Ecto neural progenitor cell (in vitro differentiated cells): Measurements from ENCODE around the gene CNTNAP2.
"Not testable (repeated sequence)": the region's sequence is repeated elsewhere in the genome, so short reads cannot be mapped to it uniquely, and the experiment has no call there.

Source experiments
- DNase-seq: peaks from one replicate; pipeline ENCODE4 v3.0.0-alpha.2; 2018; ENCODE audit warnings: low spot score

Gene CNTNAP2

DNA sequence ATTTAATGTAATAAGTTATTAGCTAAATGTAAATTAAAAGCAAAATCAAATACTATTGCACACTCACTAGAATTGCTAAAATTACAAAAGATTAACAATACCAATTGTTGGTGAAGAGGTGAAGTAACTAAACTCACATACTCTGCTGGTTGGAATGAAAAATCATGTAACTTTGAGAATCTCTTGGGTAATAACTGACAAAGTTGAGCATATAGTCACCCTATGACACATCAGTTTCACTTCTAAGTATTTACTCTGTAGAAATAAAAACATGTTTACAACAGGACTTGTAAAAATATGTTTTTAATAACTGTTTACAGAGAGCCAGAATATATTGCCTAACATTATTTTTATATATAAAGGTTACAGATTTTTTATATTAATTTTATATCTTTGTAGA, 33.6 kb downstream of the CNTNAP2 start:
- no peak for DNase-seq

- DNase-seq: no peak
Observed at GRCh38 chr7:146172112-146172511, 55.5 kb downstream of the CNTNAP2 start.

DNA sequence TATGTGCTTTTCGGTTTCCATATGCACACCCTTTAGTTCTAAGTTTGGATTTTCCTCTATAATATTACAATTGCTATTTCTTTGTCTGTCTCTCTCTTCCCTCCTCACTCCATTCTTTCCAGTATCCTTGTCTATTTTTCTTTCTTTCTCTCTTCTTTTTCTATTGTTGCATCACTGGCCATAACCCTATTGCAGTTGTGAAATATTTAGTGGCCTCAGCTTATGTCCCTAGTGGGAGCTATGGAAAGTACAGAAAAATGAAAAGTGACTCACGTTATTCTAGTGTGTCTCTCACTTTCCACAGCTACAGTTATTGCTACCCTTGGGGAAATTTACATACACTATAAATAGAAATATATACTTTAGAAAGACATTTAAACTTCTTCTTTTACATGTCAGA, 59.1 kb downstream of the CNTNAP2 start:
- DNase-seq: no peak

DNA sequence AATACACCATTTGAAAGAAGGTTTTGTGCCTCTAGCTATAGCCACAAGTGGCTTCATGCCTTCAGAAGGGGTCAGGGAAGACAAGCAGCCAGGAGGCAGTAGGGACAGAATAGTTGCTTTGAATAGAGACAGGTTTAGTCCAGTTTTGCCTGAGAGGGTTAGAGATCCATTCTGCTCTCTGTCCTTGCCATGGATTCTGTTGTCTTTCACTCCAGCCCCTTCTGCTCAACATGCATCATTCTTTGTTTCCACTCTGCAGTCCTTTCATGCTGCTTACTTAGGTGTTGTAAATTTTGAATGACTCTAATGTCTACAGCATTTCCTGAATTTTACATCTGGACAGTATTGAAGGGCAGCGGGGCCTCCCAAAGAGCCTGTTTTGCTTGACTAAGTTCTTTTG, 60.3 kb downstream of the CNTNAP2 start:
- no peak for DNase-seq

- DNase-seq: no peak
Observed at GRCh38 chr7:146177301-146177700, 60.7 kb downstream of the CNTNAP2 start.

- no peak for DNase-seq
Observed at GRCh38 chr7:146185844-146186243, 69.2 kb downstream of the CNTNAP2 start.

- not testable (repeated sequence) for DNase-seq
Observed at GRCh38 chr7:146191428-146191827, 74.8 kb downstream of the CNTNAP2 start.

- DNase-seq: no peak
Observed at GRCh38 chr7:146201945-146202344, 85.3 kb downstream of the CNTNAP2 start.

DNA sequence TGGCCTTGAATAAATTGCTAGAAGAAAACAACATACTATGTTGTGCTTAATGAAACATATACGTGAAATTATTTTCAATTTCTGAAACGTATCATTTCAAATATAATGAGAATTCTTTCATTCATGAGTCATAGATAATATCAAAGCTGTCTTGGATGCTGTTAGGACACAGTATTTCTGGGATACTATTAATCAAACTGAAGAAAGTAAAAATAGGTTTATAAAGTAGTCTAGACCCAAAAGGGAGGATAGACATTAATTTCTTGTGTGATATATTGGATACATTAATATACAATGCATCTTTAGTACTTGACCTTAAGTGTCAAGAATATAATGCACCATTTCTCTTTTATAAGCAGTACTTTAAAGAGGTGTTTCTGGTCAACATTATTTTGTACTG, 89.7 kb downstream of the CNTNAP2 start:
- no peak for DNase-seq

DNA sequence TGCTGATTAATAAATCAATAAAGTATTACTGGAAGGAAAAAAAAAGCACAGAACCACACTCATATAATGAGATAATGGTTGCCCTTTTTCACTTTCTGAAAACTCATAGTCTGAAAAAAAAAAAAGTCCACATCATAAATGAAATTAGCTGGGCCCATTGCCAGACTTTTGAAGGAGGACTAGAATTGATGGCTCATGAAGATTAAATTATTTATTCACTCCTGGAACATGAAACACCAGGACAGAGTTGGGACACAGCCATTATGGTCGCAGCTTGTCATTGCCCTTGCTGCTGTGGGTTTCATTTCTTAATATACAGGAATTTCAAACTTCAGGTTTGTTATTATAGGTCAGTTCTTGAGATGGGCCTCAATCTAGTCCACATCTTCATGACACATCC, 91.9 kb downstream of the CNTNAP2 start:
- no peak for DNase-seq

- DNase-seq: no peak
Observed at GRCh38 chr7:146214842-146215241, 98.2 kb downstream of the CNTNAP2 start.

- no peak for DNase-seq
Observed at GRCh38 chr7:146216396-146217041, 99.9 kb downstream of the CNTNAP2 start.

GRCh38 chr7:146223851-146224250, 107.2 kb downstream of the CNTNAP2 start:
- DNase-seq: no peak

GRCh38 chr7:146232604-146233003, 116.0 kb downstream of the CNTNAP2 start:
- DNase-seq: no peak

- no peak for DNase-seq
Observed at GRCh38 chr7:146235195-146235594, 118.6 kb downstream of the CNTNAP2 start.

DNA sequence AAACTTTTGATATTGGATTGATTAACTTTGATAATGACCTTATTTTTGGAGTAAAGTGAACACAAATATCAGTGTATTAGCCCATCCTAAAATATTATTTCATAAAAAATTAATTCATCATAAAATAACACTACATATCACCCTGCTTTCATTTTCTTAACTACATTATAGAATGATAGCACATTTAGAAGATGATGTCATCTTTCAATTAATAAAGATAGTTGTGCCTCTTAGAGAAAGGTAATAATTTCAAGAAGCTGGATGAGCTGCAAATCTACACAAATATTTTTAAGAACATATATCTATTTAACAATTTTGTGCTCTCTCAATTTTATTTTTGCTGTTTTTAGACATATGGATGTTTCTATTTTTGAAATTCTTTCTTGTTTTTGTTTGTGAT, 126.1 kb downstream of the CNTNAP2 start:
- DNase-seq: no peak

DNA sequence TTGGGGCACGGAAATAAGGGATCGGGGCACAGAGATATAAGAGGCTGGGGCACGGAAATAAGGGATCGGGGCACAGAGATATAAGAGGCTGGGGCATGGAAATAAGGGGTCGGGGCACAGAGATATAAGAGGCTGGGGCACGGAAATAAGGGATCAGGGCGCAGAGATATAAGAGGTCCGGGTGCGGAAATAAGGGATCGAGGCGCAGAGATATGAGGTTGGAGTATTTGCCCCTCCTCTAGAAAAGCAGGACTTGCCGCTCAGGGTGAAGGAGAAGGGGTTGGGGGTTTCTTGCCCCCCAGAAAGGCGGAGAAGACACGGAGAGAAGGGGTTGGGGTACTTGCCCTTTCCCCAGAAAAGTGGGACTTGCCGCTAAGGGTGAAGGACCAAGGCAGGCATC, 131.4 kb downstream of the CNTNAP2 start:
- not testable (repeated sequence) for DNase-seq

DNA sequence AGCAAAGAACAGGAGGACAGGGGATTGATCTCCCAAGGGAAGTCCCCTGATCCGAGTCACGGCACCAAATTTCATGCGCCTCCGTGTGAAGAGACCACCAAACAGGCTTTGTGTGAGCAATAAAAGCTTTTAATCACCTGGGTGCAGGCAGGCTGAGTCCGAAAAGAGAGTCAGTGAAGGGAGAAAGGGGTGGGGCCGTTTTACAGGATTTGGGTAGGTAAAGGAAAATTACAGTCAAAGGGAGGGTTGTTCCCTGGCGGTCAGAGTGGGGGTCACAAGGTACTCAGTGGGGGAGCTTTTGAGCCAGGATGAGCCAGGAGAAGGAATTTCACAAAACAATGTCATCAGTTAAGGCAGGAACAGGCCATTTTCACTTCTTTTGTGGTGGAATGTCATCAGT, 132.1 kb downstream of the CNTNAP2 start:
- DNase-seq: not testable (repeated sequence)

DNA sequence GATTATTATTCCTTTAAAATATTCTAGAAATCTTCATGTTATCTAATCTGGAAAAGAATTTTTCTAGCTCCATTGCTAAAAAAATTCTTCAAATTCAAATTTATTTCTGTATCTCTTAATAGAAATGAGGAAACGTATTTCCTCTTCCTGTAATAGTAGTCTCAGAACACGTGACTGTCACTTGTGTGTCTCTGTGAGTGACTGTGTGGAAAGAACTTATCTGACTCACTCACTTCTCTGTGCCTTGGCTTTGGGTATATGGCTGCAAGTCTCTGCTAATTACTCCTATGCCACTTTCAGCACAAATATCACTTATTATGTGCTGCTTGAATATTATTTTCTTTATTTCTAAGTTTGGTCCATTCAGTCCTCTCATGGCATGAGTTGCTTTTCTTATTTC, 132.7 kb downstream of the CNTNAP2 start:
- no peak for DNase-seq

- DNase-seq: no peak
Observed at GRCh38 chr7:146255609-146256008, 139.0 kb downstream of the CNTNAP2 start.

DNA sequence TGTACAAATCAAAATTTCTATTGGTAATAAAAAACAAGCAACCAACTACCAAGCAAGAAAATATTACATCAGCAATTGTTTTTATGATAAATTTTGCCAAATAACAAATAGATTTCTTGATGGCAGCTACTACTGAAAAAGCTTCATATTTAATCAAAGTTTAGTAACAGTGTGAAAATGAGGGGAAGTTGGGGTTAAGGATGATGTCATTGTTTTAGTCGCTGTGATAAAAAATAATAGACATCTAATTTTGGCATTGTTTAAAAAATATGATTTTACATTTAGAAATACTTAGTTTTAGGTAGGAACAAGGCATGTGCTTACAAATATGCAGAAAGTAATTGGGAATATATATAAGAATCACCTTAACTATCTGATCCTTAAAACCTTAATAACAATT, 145.9 kb downstream of the CNTNAP2 start:
- DNase-seq: no peak

DNA sequence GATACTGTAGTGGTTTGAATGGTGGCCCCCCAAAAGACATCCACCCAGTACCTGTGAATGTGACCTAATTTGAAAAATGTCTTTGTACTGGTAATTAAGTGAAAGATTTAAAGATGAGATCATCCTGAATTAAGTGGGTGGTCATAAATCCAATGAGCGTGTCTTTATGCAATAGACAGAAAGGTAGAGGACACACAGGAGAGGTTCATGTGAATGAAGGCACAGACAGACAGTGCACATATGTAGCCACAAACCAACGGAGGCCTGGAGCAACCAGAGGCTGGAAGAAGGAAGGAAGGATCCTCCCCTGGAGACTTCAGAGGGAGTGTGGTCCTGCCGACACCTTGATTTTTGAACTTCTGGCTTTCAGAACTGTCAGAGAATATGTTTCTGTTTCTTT, 160.3 kb downstream of the CNTNAP2 start:
- DNase-seq: no peak

DNA sequence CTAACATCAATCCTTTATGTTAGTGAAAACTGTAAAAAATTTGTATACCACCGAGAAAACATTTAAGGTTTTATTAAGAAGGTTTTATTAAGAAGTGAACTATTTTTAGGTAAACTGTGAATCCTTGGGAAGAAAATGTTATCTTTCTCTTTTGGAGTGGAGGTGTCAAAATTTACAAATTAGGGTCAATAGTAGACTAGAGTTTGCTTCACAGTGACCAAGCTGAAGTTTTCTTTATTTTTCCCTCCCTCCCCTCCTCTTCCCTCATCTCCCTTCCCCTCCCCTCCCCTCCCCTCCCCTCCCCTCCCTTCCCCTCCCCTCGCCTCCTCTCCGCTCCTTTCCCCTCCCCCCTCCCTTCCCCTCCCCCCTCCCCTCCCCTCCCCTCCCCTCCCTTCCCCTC, 168.8 kb downstream of the CNTNAP2 start:
- no peak for DNase-seq

GRCh38 chr7:146290746-146291145, 174.1 kb downstream of the CNTNAP2 start:
- DNase-seq: no peak

DNA sequence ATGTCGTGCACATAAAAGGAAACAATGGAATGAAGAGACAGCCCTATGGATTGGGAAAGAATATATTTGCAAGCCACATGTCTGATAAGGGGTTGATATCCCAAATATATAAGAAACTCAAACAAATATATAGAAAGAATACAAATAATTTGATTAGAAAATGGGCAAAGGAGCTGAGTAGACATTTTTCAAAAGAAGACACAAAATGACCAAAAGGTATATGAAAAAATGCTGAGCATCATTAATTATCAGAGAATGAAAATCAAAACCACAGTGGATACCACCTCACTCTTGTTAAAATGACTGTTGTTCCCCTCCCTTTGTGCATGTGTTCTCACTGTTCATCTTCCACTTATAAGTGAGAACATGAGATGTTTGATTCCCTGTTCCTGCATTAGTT, 175.3 kb downstream of the CNTNAP2 start:
- no peak for DNase-seq
